ENCODE results near the gene PDE3B.
"Not testable (repeated sequence)": the region's sequence is repeated elsewhere in the genome, so short reads cannot be mapped to it uniquely, and the experiment has no call there.

PDE3B gene

GRCh38 chr11:14655435-14655834 is 11.8 kb downstream of the PDE3B start:
- Histone ChIP-seq H4K20me1 (ENCODE audit: insufficient read depth, low read length) (no peaks in the 10 kb centered on the region), H2AFZ (ENCODE audit: low read depth, low read length) (no peak overlapping the region), H3K4me3 (ENCODE audit: low read length) (no peak overlapping the region), H3K27ac (ENCODE audit: low read length) (no peak overlapping the region), H3K36me3 (replicated peaks; ENCODE audit: low read depth, low read length) (no peaks in the 10 kb centered on the region), H3K27me3 (ENCODE audit: low read depth, low read length) (no peaks in the 10 kb centered on the region; the same call in 1 of the 2 replicates), H3K79me2 (ENCODE audit: low read length) (no peaks in the 10 kb centered on the region), H3K9me3 (ENCODE audit: insufficient read depth, low read length) (no peaks in the 10 kb centered on the region), H3K9ac (ENCODE audit: low read length) (no peak overlapping the region), H3K4me2 (ENCODE audit: low read length) (no peak overlapping the region), H3K4me1 (ENCODE audit: low read length) (no peaks in the 10 kb centered on the region)
- TF ChIP-seq EZH2phosphoT487 (IDR thresholded peaks at IDR 0.05; ENCODE audit: low read depth): no peak
- no peak for TF ChIP-seq CTCF (IDR thresholded peaks at IDR 0.05; ENCODE audit: low read depth, low read length)

GRCh38 chr11:14656536-14657457 is 13.2 kb downstream of the PDE3B start:
- no peak overlapping the region for H3K27ac ChIP-seq (ENCODE audit: low read length)
- H3K79me2 ChIP-seq (ENCODE audit: low read length): no peaks in the 10 kb centered on the region
- H3K4me1 ChIP-seq (ENCODE audit: low read length): no peaks in the 10 kb centered on the region
- no peaks in the 10 kb centered on the region for H3K36me3 ChIP-seq (replicated peaks; ENCODE audit: low read depth, low read length)
- H4K20me1 ChIP-seq (ENCODE audit: insufficient read depth, low read length): no peaks in the 10 kb centered on the region
- H3K9me3 ChIP-seq (ENCODE audit: insufficient read depth, low read length): no peaks in the 10 kb centered on the region
- H3K27me3 ChIP-seq (ENCODE audit: low read depth, low read length): no peaks in the 10 kb centered on the region; the same call in 1 of the 2 replicates
- no peak overlapping the region for H3K4me2 ChIP-seq (ENCODE audit: low read length)
- H3K4me3 ChIP-seq (ENCODE audit: low read length): no peak overlapping the region
- TF ChIP-seq EZH2phosphoT487 (IDR thresholded peaks at IDR 0.05; ENCODE audit: low read depth) (no peak), CTCF (IDR thresholded peaks at IDR 0.05; ENCODE audit: low read depth, low read length) (no peak)
- no peak overlapping the region for H2AFZ ChIP-seq (ENCODE audit: low read depth, low read length)
- no peak overlapping the region for H3K9ac ChIP-seq (ENCODE audit: low read length)

GRCh38 chr11:14657841-14658240 is 14.2 kb downstream of the PDE3B start:
- Histone ChIP-seq H2AFZ (ENCODE audit: low read depth, low read length) (no peak overlapping the region), H3K4me2 (ENCODE audit: low read length) (no peak overlapping the region), H3K79me2 (ENCODE audit: low read length) (no peaks in the 10 kb centered on the region), H4K20me1 (ENCODE audit: insufficient read depth, low read length) (no peaks in the 10 kb centered on the region), H3K36me3 (replicated peaks; ENCODE audit: low read depth, low read length) (no peaks in the 10 kb centered on the region), H3K27ac (ENCODE audit: low read length) (no peak overlapping the region), H3K4me3 (ENCODE audit: low read length) (no peak overlapping the region), H3K9me3 (ENCODE audit: insufficient read depth, low read length) (no peaks in the 10 kb centered on the region), H3K9ac (ENCODE audit: low read length) (no peak overlapping the region), H3K27me3 (ENCODE audit: low read depth, low read length) (no peaks in the 10 kb centered on the region; the same call in 1 of the 2 replicates), H3K4me1 (ENCODE audit: low read length) (no peaks in the 10 kb centered on the region)
- no peak for TF ChIP-seq CTCF (IDR thresholded peaks at IDR 0.05; ENCODE audit: low read depth, low read length)
- no peak for TF ChIP-seq EZH2phosphoT487 (IDR thresholded peaks at IDR 0.05; ENCODE audit: low read depth)

- H4K20me1 ChIP-seq (ENCODE audit: insufficient read depth, low read length); H3K4me3 ChIP-seq (ENCODE audit: low read length); H2AFZ ChIP-seq (ENCODE audit: low read depth, low read length); H3K36me3 ChIP-seq (replicated peaks; ENCODE audit: low read depth, low read length); H3K27ac ChIP-seq (ENCODE audit: low read length); H3K4me1 ChIP-seq (ENCODE audit: low read length); H3K9me3 ChIP-seq (ENCODE audit: insufficient read depth, low read length); H3K4me2 ChIP-seq (ENCODE audit: low read length); H3K9ac ChIP-seq (ENCODE audit: low read length); H3K79me2 ChIP-seq (ENCODE audit: low read length); H3K27me3 ChIP-seq (ENCODE audit: low read depth, low read length): not testable (repeated sequence)
Observed at GRCh38 chr11:14664926-14665325, 21.3 kb downstream of the PDE3B start.

GRCh38 chr11:14667329-14667728 is 23.7 kb downstream of the PDE3B start:
- H3K36me3 ChIP-seq (replicated peaks; ENCODE audit: low read depth, low read length); H3K4me3 ChIP-seq (ENCODE audit: low read length); H3K4me1 ChIP-seq (ENCODE audit: low read length); H3K9me3 ChIP-seq (ENCODE audit: insufficient read depth, low read length); H3K4me2 ChIP-seq (ENCODE audit: low read length); H3K27me3 ChIP-seq (ENCODE audit: low read depth, low read length); H2AFZ ChIP-seq (ENCODE audit: low read depth, low read length); H3K27ac ChIP-seq (ENCODE audit: low read length); H3K9ac ChIP-seq (ENCODE audit: low read length); H3K79me2 ChIP-seq (ENCODE audit: low read length); H4K20me1 ChIP-seq (ENCODE audit: insufficient read depth, low read length): not testable (repeated sequence)
